Measurements from ENCODE around the gene TEKT3.

Gene TEKT3

GRCh38 chr17:15263206-15263579, 78.2 kb downstream of the TEKT3 start:
- DNase-seq: no peak

- no peak for DNase-seq
Measured at GRCh38 chr17:15262291-15263205, 78.8 kb downstream of the TEKT3 start.

- no peak for DNase-seq
Measured at GRCh38 chr17:15261802-15262290, 79.6 kb downstream of the TEKT3 start.

GRCh38 chr17:15261258-15261801, 80.1 kb downstream of the TEKT3 start:
- DNase-seq: no peak

GRCh38 chr17:15260376-15261257, 80.8 kb downstream of the TEKT3 start:
- peak; percentile 47 for DNase-seq

- no peak for DNase-seq
Measured at GRCh38 chr17:15257796-15258512, 83.4 kb downstream of the TEKT3 start.

- peak; percentile 73 for DNase-seq
Measured at GRCh38 chr17:15257258-15257788, 84.1 kb downstream of the TEKT3 start.

GRCh38 chr17:15256689-15257088, 84.7 kb downstream of the TEKT3 start:
- no peak for DNase-seq

GRCh38 chr17:15255713-15256454, 85.5 kb downstream of the TEKT3 start:
- DNase-seq: no peak
